HFF-Myc (cell line): ENCODE measurements around the gene MORN1.
A peak's percentile ranks its signal among the peaks of the same experiment; 100 is the strongest.
"Not testable (repeated sequence)": the region's sequence is repeated elsewhere in the genome, so short reads cannot be mapped to it uniquely, and the experiment has no call there.

Experiments
- DNase-seq: peaks from one replicate; pipeline ENCODE4 v3.0.0-alpha.2; 2011; ENCODE audit warnings: low read depth; ENCODE audit errors: extremely low read depth
- H3K4me3 ChIP-seq: replicated peaks from 2 replicates; pipeline ENCODE4 v1.5.1; 2011; ENCODE audit warnings: low read depth, mild to moderate bottlenecking, control low read depth, low read length
- TF ChIP-seq, protein P1 (sequence below): IDR thresholded peaks from 2 replicates; pipeline ENCODE4 v1.5.1; 2012; ENCODE audit warnings: mild to moderate bottlenecking, low read depth, low read length, control low read depth; ENCODE audit errors: missing control alignments

The MORN1 gene

DNA sequence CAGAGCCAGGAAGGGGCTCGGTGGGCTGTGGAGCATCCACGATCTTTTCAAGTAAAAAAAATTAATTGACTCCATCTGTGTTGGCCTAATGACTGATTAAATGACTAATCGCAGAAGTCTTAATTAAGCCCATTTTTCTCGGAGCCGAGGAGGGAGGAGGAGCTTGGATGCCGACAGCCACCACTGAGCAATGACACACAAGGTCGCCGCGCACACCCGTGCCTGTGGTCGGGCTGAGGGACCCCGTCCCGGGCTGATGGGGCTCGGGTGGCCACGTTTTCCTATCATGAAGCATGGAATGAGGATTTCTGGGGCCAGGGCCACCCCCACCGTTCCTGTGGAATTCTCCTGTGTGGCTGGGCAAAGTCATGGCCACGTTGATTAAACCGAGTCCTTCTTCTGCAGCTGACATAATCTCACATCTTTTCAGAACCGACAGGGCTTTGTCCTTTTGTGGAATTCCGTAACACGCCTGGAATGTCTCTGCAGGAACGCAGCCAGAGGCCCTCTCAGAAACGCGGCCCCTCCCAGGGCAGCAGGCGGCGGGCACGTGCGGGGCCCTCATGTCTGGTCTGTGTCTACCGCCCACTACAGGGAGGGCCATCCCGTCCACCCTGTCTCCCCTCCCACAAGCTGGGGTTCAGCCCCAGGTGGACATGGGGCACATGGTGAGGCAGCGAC, 60.7 kb downstream of the MORN1 start:
- no peak overlapping the region for H3K4me3 ChIP-seq
- peak; percentile 56 for DNase-seq
- TF ChIP-seq, protein P1, sequence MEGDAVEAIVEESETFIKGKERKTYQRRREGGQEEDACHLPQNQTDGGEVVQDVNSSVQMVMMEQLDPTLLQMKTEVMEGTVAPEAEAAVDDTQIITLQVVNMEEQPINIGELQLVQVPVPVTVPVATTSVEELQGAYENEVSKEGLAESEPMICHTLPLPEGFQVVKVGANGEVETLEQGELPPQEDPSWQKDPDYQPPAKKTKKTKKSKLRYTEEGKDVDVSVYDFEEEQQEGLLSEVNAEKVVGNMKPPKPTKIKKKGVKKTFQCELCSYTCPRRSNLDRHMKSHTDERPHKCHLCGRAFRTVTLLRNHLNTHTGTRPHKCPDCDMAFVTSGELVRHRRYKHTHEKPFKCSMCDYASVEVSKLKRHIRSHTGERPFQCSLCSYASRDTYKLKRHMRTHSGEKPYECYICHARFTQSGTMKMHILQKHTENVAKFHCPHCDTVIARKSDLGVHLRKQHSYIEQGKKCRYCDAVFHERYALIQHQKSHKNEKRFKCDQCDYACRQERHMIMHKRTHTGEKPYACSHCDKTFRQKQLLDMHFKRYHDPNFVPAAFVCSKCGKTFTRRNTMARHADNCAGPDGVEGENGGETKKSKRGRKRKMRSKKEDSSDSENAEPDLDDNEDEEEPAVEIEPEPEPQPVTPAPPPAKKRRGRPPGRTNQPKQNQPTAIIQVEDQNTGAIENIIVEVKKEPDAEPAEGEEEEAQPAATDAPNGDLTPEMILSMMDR, result no peak

DNA sequence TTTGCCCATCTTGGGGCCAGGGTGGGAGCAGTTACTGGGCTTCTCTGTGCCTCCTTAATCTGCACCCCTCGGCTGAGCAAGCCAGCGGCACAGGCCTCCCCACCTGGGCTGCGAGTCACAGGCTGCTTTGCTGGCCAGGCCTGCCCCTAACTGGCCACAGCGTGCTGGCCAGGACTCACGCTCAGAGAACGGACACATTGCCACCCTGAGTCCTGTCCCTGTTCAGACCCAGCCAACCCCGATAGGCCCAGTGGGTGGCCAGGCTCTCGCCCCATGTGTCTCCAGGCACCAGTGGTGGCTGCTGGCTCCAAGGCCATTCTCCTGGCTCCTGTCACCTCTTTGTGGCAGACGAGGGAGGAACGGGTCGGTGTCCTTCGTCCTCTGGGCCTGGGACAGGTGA, 61.3 kb downstream of the MORN1 start:
- TF ChIP-seq, protein P1, result no peak
- no peak overlapping the region for H3K4me3 ChIP-seq
- DNase-seq, result no peak

DNA sequence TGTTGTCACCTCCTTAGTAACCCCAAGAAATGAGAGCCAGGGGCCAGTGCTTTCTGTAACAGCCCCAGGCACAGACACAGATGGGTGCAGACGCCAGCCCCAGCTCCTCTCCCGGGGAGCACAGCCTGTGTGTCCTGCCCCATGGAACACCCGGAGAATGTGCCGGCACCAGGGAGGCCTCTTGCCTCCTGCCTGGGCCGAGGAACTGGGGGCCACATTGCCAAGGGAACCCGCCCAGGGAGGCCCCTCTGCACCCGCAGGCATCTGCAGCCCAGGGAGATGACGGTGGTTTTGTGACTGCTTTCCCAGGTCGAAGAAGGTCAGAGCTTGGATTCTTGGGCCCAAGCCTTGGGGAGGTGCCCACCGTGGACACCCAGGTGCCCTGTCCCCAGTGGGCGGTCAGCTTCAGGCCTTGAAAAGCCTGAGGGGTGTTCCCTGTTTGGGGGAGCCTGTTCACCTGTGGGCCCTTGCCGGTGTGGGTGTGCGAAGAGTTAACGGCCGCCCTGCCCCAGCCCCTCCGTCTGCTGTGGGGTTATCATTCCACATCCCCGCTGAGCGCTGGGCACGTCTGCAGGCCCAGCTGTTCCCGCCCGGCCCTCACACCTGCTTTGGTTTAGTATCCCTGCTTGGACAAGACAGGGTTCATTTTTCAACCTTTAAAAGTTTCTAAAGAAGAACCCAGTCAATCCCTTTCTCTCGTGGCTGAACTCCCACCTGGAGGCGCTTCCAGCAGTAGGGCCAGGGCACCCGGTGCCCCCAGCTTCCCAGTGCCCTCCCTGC, 62.5 kb downstream of the MORN1 start:
- DNase-seq, result no peak
- TF ChIP-seq, protein P1, result no peak
- no peak overlapping the region for H3K4me3 ChIP-seq

- DNase-seq, result no peak
- H3K4me3 ChIP-seq, result no peak overlapping the region
- TF ChIP-seq, protein P1, result no peak
Observed at GRCh38 chr1:2327841-2328240, 63.5 kb downstream of the MORN1 start.

- not testable (repeated sequence) for H3K4me3 ChIP-seq, DNase-seq
Observed at GRCh38 chr1:2327162-2327561, 64.2 kb downstream of the MORN1 start.

- TF ChIP-seq, protein P1, result no peak
- no peak for DNase-seq
- H3K4me3 ChIP-seq, result no peak overlapping the region
Observed at GRCh38 chr1:2326524-2326923, 64.8 kb downstream of the MORN1 start.

- H3K4me3 ChIP-seq, result no peak overlapping the region
- DNase-seq, result no peak
- TF ChIP-seq, protein P1, result no peak
Observed at GRCh38 chr1:2324553-2325366, 66.6 kb downstream of the MORN1 start.
